ENCODE results near the gene LHFPL3. TPM values are rescaled to one million over a fixed set of nuclear protein-coding genes. Genes with fewer than 3 reads are reported as not detected.

The LHFPL3 gene
- total RNA-seq, 4 donors from 2014 or later, result not detected

DNA sequence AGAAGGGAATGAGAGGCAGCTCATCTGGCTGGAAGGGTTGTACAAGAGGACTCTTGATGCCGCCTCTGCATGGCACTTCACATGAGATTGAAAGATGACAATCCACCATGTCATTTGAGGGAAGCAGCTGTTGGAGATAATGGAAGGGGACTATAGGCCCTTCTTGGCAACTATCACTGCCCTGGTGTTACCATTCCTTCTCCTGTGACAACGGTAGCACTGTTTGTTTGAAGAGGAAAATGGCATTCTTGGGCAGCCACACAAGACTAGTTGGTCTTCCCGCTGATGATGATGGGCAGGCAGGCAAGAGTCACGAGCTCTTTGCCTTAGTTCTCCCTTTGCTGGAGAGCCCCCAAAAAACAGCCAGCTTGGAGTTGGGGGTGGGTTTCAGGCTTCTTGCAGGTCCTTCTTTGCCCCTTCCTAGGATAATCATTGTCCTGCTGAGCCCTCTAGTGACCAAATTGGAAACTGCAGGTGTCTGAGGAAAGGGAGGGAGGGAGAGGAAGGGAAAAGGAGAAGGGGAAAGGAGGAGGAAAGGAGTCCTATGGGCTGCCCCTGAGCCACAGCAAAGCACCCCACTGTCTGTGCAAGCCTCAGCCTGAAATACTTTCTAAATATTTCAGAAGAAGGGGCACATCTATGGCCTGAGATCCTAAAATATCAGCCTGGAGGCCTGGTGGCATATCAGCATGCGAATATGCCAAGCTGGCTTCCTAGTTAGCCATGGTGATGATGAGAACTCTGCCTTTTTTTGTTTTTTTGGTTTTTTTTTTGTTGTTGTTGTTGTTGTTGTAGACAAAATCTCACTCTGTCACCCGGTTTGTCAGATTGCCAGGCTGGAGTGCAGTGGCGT, 520.0 kb downstream of the LHFPL3 start:
- TF ChIP-seq CTCF (IDR thresholded peaks at IDR 0.05; ENCODE audit: low read depth), result no peak

GRCh38 chr7:104850374-104850773, 522.0 kb downstream of the LHFPL3 start:
- TF ChIP-seq CTCF (IDR thresholded peaks at IDR 0.05; ENCODE audit: low read depth), result no peak

- no peak for TF ChIP-seq CTCF (IDR thresholded peaks at IDR 0.05; ENCODE audit: low read depth)
Observed at GRCh38 chr7:104851268-104851667, 522.9 kb downstream of the LHFPL3 start.

GRCh38 chr7:104852386-104852785, 524.0 kb downstream of the LHFPL3 start:
- no peak for TF ChIP-seq CTCF (IDR thresholded peaks at IDR 0.05; ENCODE audit: low read depth)

DNA sequence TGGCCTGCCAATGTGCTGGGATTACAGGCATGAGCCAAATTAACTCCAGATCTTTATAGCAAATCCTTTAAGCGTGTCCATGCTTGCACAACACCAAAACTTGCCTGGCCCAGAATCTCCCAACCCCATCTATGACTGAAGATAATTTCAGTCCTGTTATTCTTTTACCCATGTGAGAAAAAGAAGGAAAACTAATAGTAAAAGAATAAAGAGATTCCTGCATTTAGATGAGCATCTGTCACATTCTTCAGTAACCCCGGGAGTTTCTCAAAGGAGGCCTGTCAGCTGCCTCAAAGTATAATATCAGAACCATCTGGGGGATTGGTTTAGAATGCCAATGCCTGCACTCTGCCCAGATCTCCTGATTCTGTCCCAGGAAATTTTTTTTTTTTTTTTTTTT, 527.5 kb downstream of the LHFPL3 start:
- TF ChIP-seq CTCF (IDR thresholded peaks at IDR 0.05; ENCODE audit: low read depth), result no peak

GRCh38 chr7:104857458-104858425, 529.3 kb downstream of the LHFPL3 start:
- TF ChIP-seq CTCF (IDR thresholded peaks at IDR 0.05; ENCODE audit: low read depth), result no peak

Measured in subcutaneous adipose tissue (tissue), 4 donors.